Measurements from ENCODE around the gene MTR. TPM values are rescaled to one million over a fixed set of nuclear protein-coding genes. Genes with fewer than 3 reads are reported as not detected.

Gene MTR
- total RNA-seq, 1 donor from 2014 or later: 37.1 TPM

DNA sequence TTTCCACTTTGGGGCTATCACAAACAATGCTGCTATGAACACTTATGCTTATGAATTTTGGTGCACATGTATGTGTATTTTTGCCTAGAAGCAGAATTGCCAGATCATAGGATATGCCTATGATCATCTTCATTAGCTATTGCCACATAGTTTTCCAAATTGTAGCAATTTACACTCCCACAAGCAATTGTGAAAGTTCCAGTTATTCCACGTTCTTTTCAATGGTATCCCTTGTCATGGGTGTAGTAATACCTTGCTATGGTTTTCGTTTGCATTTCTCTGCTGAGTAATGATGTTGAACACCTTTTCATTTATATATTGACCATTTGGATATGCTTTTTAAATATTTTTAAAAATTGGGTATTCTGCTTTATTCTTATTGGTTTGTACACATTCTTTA is 82.6 kb downstream of the MTR start:
- CTCF ChIA-PET: no interaction called here
- no peak for ATAC-seq (ENCODE audit: low read depth)

DNA sequence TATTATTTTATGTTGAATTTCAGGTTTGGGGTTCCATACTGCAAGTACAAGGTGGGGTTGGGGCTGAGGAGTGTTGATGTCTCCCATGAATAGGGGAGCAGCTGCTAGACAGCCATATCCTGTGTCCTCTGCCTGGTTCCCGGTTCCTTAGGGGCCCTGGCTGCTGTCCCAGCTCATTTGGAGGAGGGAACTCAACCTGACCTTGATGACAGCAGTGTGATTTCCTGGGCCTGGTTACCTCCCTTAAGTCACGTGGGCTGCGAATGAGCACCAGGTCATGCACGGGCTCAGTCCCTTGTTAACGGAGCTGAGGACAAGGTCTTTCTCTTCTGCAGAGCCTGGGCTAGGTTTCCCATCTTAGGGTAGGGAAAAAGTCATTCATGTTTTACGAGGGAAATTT is 85.1 kb downstream of the MTR start:
- DNase-seq (no peak), ATAC-seq (ENCODE audit: low read depth) (no peak)
- intact Hi-C loops (cut with micrococcal nuclease): no loop called here
- no peak overlapping the region for H3K4me3 Mint-ChIP-seq
- H3K9me3 Mint-ChIP-seq: no peaks in the 10 kb centered on the region
- TF ChIP-seq, protein P1, sequence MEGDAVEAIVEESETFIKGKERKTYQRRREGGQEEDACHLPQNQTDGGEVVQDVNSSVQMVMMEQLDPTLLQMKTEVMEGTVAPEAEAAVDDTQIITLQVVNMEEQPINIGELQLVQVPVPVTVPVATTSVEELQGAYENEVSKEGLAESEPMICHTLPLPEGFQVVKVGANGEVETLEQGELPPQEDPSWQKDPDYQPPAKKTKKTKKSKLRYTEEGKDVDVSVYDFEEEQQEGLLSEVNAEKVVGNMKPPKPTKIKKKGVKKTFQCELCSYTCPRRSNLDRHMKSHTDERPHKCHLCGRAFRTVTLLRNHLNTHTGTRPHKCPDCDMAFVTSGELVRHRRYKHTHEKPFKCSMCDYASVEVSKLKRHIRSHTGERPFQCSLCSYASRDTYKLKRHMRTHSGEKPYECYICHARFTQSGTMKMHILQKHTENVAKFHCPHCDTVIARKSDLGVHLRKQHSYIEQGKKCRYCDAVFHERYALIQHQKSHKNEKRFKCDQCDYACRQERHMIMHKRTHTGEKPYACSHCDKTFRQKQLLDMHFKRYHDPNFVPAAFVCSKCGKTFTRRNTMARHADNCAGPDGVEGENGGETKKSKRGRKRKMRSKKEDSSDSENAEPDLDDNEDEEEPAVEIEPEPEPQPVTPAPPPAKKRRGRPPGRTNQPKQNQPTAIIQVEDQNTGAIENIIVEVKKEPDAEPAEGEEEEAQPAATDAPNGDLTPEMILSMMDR (IDR thresholded peaks at IDR 0.05): no peak
- ChIA-PET CTCF (no interaction called here), POLR2A (no interaction called here)
- peaks cover 73% of the 10 kb centered on the region for H3K36me3 Mint-ChIP-seq (ENCODE audit: low read depth)
- H3K4me1 Mint-ChIP-seq: no peaks in the 10 kb centered on the region
- no peaks in the 10 kb centered on the region for H3K27me3 Mint-ChIP-seq
- no peak overlapping the region for H3K27ac Mint-ChIP-seq

More for the DNA sequence above, 82.6 kb downstream of the MTR start:
- Mint-ChIP-seq H3K27me3 (no peaks in the 10 kb centered on the region), H3K4me1 (no peaks in the 10 kb centered on the region), H3K36me3 (ENCODE audit: low read depth) (peaks cover 72% of the 10 kb centered on the region), H3K27ac (no peak overlapping the region), H3K4me3 (no peak overlapping the region), H3K9me3 (no peaks in the 10 kb centered on the region)
- DNase-seq: no peak
- intact Hi-C loops (cut with micrococcal nuclease): no loop called here
- POLR2A ChIA-PET: no interaction called here
- TF ChIP-seq, protein P1 (IDR thresholded peaks at IDR 0.05): no peak

DNA sequence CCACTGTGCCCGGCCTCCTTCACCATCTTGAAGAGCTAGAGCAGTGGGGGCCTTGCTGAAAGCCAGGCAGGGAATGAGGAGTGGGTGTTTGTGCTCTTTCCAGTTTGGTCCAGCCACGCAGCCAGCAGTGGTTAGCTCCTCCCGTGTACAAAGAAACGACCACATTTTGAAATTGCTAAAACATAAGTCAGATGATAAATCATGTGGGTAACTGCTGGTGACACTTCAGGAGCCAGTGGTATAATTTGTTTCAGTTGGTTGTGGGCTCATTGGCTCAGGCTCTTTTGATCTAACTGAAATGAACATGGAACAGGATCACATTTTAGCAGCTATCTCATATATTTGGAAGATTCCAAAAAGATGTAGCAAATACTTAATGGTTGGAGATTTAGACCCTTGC is 87.6 kb downstream of the MTR start:
- intact Hi-C loops (cut with micrococcal nuclease): no loop called here
- Mint-ChIP-seq H3K9me3 (no peaks in the 10 kb centered on the region), H3K27ac (no peak overlapping the region), H3K36me3 (ENCODE audit: low read depth) (peaks cover 77% of the 10 kb centered on the region), H3K27me3 (no peaks in the 10 kb centered on the region), H3K4me1 (no peaks in the 10 kb centered on the region), H3K4me3 (no peak overlapping the region)
- ATAC-seq (ENCODE audit: low read depth) (no peak), DNase-seq (no peak)
- CTCF ChIA-PET: no interaction called here
- TF ChIP-seq, protein P1 (IDR thresholded peaks at IDR 0.05): no peak
- POLR2A ChIA-PET: no interaction called here

- H3K27me3 Mint-ChIP-seq: no peaks in the 10 kb centered on the region
- TF ChIP-seq, protein P1 (IDR thresholded peaks at IDR 0.05): no peak
- H3K4me3 Mint-ChIP-seq: no peak overlapping the region
- DNase-seq (no peak), ATAC-seq (ENCODE audit: low read depth) (no peak)
- H3K27ac Mint-ChIP-seq: no peak overlapping the region
- peaks cover 83% of the 10 kb centered on the region for H3K36me3 Mint-ChIP-seq (ENCODE audit: low read depth)
- ChIA-PET CTCF (no interaction called here), POLR2A (no interaction called here)
- H3K4me1 Mint-ChIP-seq: no peaks in the 10 kb centered on the region
- no peaks in the 10 kb centered on the region for H3K9me3 Mint-ChIP-seq
- intact Hi-C loops (cut with micrococcal nuclease): no loop called here
Observed at GRCh38 chr1:236886199-236886598, 91.1 kb downstream of the MTR start.

GRCh38 chr1:236887081-236887480 is 92.0 kb downstream of the MTR start:
- no peak overlapping the region for H3K4me3 Mint-ChIP-seq
- TF ChIP-seq, protein P1 (IDR thresholded peaks at IDR 0.05): no peak
- no peak overlapping the region for H3K27ac Mint-ChIP-seq
- no peaks in the 10 kb centered on the region for H3K27me3 Mint-ChIP-seq
- H3K36me3 Mint-ChIP-seq (ENCODE audit: low read depth): peaks cover 88% of the 10 kb centered on the region
- ChIA-PET CTCF (no interaction called here), POLR2A (no interaction called here)
- H3K4me1 Mint-ChIP-seq: no peaks in the 10 kb centered on the region
- intact Hi-C loops (cut with micrococcal nuclease): no loop called here
- H3K9me3 Mint-ChIP-seq: no peaks in the 10 kb centered on the region
- DNase-seq (no peak), ATAC-seq (ENCODE audit: low read depth) (no peak)
